Inflammatory macrophage treated with lipopolysaccharide for 1 hour (primary cell): Measurements from ENCODE around the gene SALL3.

Experiments
- DNase-seq, 2 donors: peaks; one replicate each; pipeline ENCODE4 v3.0.0-alpha.2; 2020 to 2022

The SALL3 gene

DNA sequence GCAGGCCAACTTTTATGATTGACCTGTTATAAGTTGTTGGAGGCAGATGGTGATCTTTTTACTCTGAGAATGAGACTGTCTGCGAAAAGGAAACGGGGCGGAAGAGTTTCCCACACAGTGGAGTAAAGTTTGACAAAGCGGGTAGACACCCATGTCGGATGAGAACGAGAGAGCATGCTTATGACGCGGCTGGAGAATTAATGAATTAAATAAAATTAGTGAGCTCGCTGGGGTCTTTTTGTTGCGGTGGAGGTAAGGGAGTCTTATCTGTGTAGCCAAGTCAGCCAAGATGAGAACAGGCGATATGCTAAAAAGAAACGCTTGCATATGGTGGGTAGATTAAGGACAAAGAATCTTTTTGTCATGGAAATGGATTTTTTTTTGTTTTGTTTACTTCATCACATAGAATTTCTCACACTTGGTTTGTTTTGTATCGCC is 1.8 kb downstream of the SALL3 start:
- DNase-seq, result no peak

DNA sequence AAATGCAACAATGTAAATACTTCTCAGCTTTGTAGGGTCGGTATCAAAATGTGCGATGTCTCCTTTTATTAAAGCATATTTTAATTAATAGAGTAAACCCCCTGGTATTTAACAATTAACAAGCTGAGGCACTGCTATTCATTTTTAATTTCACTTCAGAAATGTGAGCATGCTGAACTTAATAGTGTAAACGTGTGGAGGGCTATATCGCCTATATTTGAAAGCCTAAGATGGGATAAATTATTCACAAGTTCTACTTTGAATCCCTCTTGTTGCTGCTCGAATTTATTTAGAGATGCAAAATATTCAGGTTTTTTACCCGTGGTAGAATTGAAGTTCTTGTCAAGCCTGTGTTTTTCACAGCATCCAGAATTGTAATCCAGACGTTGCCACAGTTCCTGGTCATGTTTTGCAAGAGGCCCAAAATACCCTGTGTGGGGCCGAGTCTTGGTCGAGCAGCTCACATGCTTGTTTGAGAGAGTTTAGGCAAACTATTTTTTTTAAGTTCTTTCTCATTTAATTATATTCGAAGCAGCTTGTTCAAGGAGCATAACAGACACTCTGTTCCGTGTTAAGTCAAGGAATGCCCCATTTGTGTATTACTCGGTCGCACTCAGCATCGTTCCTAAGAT is 2.5 kb downstream of the SALL3 start:
- no peak for DNase-seq

DNA sequence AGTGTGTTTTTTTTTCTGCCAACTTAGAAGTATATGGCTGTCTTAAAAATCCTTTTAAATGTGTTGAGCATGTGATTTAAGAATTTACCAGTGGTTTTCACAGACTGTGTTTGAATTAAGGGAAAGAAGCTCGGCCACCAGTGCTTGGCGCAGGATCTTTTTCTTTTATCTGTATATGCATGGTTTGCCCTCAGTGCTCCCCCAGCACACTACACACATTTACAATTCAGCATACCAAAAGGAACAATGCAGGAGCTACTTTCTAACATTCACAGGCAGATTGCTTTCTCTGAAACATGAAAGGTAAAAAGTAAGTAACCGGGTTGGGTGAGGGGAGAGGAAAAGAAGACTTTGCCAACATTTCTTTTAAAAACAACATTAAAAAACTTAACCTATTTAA is 3.9 kb downstream of the SALL3 start:
- no peak for DNase-seq

DNA sequence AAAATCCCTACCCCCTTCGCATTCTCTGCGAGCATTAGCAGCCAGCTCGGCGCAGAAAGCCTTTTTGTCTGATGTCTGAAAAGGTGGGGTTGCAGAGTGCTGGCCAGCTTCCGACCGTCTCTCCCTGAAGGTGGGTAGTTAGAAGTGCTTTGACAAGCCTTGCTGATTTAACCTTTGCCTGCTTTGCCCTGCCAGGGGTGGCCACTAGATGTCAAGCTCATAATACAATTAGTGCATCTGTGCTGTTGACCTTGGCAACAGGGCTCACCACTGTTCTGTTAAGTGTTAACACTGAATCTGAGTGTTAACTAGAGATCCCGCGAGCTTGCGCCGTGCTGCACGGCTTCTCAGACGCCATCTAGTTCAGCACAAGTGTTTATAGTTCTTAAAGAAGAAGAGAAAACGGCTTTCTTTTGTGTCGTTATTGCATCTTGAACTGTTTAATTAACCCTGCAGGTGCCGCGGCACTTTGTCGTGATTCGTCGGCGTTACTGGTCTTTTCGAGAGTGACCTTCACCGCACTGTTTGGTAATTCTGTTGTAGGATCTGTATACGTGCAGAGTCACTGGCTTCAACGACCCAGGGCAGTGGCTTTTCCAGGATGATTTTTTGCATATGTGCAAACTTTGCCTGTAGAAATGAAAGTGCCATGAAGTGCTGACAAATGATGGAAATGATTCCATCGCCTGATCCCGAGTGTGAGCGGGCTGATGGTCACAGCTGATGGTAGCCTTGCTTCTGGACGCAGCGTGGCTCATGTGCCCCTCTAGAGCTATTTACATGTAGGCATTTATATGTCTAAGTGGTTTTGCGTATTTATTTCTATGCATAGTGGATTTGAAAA is 5.5 kb downstream of the SALL3 start:
- peak; percentile 36 to 37 for DNase-seq

DNA sequence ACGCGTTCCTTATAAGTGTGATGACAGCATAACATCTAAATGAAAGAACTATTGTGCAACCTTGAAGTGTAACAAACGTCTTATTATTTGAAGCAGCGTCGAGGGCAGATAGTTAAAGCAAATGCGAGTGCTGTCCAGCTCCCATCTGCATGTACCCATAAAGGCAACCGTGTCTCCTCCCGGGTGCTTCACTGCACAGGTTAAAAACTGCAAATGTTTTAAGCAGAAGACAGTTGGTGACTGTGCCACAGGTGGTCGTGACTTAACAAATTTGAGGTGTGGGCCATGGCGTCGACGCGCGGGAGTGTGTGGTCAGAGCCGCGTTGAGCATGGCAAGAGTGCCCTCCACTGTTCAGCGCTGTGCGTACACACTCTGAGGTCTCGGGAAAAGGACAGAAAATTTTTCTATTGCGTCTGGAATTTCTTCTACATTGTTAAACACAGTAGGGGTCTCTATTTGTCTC is 6.4 kb downstream of the SALL3 start:
- DNase-seq, result peak in 1 of 2 donors; percentile 8

DNA sequence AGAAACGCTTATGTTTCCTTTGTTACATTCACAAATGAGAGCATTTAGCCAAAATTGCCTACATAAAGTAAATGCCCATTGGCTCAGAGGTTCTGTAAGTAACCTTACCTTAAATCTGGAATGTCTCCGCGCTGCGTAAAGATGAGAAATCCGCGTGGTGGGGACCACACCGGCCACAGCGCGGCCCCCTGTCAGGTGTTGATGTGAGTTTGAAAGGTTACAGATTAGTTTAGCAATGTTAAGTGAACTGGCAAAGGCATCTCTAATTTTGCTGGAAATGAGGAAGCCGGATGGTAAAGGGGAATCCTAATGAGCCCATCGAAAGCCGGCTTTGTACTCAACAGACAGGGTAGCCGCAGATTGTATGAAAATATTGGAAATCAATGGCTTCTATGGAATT is 11.8 kb downstream of the SALL3 start:
- DNase-seq, result no peak

DNA sequence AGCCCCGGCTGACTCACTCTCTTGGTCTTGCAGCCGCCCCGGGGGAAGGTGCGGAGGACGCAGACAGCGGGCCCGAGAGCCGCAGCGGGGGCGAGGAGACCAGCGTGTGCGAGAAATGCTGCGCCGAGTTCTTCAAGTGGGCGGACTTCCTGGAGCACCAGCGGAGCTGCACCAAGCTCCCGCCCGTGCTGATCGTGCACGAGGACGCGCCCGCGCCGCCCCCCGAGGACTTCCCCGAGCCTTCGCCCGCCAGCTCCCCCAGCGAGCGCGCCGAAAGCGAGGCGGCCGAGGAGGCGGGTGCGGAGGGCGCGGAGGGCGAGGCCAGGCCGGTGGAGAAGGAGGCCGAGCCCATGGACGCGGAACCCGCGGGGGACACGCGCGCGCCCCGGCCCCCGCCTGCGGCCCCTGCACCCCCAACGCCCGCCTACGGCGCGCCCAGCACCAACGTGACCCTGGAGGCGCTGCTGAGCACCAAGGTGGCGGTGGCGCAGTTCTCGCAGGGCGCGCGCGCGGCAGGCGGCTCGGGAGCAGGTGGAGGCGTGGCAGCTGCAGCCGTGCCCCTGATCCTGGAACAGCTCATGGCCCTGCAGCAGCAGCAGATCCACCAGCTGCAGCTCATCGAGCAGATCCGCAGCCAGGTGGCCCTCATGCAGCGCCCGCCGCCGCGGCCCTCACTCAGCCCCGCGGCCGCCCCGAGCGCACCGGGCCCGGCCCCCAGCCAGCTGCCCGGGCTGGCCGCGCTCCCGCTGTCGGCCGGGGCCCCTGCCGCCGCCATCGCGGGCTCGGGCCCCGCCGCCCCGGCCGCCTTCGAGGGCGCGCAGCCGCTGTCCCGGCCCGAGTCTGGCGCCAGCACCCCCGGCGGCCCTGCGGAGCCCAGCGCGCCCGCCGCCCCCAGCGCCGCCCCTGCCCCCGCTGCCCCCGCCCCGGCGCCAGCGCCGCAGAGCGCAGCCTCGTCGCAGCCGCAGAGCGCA is 12.7 kb downstream of the SALL3 start:
- no peak for DNase-seq

DNA sequence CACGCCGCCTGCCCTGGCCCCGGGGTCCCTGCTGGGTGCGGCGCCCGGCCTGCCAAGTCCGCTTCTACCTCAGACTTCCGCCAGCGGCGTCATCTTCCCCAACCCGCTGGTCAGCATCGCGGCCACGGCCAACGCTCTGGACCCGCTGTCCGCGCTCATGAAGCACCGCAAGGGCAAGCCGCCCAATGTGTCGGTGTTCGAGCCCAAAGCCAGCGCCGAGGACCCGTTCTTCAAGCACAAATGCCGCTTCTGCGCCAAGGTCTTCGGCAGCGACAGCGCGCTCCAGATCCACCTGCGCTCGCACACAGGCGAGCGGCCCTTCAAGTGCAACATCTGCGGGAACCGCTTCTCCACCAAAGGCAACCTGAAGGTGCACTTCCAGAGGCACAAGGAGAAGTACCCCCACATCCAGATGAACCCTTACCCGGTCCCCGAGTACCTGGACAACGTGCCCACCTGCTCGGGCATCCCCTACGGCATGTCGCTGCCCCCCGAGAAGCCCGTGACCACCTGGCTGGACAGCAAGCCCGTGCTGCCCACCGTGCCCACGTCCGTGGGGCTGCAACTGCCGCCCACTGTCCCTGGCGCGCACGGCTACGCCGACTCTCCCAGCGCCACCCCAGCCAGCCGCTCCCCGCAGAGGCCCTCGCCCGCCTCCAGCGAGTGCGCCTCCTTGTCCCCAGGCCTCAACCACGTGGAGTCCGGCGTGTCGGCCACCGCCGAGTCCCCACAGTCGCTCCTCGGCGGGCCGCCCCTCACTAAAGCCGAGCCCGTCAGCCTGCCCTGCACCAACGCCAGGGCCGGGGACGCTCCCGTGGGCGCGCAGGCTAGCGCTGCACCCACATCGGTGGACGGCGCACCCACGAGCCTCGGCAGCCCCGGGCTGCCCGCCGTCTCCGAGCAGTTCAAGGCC is 13.7 kb downstream of the SALL3 start:
- no peak for DNase-seq

DNA sequence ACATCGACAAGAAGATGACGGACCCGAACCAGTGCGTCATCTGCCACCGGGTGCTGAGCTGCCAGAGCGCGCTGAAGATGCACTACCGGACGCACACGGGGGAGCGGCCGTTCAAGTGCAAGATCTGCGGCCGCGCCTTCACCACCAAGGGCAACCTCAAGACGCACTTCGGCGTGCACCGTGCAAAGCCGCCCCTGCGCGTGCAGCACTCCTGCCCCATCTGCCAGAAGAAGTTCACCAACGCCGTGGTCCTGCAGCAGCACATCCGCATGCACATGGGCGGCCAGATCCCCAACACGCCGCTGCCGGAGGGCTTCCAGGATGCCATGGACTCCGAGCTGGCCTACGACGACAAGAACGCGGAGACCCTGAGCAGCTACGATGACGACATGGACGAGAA is 14.4 kb downstream of the SALL3 start:
- no peak for DNase-seq

DNA sequence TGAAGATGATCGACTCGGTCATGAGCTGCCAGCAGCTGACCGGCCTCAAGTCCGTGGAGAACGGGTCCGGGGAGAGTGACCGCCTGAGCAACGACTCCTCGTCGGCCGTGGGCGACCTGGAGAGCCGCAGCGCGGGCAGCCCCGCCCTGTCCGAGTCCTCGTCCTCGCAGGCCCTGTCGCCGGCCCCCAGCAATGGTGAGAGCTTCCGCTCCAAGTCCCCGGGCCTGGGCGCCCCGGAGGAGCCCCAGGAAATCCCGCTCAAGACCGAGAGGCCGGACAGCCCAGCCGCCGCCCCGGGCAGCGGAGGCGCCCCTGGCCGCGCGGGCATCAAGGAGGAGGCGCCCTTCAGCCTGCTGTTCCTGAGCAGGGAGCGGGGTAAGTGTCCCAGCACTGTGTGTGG is 14.9 kb downstream of the SALL3 start:
- no peak for DNase-seq

DNA sequence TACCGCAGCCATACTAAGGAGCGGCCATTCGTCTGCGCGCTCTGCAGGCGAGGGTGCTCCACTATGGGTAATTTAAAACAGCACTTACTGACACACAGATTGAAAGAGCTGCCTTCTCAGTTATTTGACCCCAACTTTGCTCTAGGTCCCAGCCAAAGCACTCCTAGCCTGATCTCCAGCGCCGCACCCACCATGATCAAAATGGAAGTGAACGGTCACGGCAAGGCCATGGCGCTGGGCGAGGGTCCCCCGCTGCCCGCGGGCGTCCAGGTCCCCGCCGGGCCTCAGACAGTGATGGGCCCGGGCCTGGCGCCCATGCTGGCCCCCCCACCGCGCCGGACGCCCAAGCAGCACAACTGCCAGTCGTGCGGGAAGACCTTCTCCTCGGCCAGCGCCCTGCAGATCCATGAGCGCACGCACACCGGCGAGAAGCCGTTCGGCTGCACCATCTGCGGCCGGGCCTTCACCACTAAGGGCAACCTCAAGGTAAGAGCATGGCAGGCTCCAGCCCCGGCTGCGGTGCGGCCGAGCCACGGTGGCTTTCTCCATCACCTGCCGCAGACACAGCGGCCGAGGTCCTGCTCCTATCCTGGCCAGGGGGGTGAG is 15.5 kb downstream of the SALL3 start:
- no peak for DNase-seq

DNA sequence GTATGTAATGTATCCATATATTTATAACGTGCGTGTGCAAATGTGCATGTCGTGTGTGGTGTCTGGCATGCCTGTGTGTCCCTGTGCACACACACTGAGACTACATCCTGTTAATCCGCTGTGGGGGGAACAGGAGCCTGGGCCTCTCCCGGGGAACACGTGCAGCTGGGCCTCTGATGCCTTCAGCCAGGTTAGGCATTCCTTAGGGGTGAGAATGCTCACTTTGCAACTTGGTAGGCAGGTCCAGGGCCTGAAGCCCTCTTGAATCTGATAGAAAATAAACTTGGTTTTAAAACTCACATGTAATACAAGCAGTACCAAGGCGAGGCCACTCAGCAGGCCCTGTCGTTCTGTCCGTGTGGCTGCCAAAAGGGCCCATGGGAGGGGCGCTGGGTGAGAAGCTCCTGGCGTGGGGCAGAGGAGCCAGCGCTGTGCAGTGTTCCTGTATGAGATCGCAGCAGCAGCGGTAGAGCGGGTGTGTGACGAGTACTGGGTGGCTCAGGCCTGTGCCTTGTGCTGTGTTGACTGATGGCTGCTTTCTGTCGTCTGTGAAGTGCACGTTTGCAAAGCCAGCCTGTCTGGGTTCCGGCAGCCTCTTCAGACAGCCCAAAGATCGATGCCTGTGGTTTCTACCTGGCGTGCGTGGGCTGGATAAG is 16.2 kb downstream of the SALL3 start:
- DNase-seq, result no peak

DNA sequence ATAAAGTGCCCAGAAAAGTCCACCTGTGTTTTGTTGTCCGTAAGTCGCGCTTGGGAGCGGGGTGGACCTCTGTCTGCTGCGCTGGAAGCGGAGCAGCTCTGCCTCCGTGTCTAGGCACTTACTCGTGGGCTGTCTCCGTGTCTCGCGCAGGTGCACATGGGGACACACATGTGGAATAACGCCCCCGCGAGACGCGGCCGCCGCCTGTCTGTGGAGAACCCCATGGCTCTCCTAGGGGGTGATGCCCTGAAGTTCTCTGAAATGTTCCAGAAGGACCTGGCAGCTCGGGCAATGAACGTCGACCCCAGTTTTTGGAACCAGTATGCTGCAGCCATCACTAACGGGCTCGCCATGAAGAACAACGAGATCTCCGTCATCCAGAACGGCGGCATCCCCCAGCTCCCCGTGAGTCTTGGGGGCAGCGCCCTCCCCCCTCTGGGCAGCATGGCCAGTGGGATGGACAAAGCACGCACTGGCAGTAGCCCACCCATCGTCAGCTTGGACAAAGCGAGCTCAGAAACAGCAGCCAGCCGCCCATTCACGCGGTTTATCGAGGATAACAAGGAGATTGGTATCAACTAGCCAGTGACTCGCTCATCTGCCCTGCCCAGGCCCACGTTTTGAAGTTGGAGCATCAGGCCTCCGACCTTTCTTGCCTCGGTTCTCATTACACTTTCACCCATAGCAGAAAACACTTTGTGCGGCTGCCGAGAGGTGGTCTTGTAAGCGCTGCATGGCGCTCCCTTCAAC is 17.3 kb downstream of the SALL3 start:
- DNase-seq, result no peak

DNA sequence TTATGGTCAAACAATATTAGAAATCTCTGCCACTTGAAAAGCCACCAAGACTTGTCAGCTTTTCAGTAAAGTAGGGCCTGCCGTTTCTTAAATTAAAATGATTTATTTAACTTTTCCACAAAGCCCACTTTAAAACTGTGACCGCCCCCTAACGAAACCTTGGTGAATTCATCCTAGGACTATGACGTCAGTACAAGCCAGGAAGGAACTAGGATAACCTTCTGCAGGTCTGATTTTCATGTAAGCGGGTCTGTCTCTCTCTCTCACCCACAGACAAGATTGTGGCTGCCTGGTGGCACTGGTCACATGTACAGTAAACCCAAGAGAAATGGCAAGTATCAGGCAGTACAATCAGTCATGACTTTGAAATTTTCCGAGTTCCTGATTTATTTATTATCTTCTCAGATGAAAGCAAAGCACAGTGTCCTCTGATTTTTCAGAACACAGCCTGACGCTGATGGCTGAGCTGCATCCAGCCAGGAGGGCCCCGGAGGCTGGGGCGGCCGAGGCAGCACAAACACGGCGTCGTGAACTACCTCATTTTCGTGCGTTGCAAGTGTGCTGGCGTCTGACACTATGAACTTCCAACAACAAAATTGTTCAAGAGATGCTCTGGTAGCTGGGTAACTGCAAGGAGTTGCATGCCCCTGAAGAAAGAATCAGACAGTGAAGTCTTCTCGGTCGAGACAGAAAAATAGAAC is 18.9 kb downstream of the SALL3 start:
- DNase-seq, result no peak

DNA sequence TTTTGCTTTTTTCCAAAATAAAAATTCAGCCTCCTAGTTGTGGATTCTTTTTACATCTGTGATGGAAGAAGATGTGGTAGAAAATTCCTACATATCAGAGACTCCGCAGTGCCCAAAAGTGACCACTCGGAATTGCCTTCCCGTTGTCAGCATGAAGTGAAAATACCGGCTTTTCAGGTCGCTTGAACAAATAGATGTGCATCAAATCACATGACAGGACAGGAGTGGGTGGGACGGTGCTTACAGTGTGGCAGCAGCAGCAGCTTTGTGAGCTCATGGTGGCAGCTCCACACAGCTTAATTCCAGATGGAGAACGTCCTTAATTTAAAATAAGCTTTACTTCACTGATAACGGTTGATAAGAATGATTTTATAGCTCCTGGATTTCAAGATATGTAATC is 20.3 kb downstream of the SALL3 start:
- DNase-seq, result no peak

DNA sequence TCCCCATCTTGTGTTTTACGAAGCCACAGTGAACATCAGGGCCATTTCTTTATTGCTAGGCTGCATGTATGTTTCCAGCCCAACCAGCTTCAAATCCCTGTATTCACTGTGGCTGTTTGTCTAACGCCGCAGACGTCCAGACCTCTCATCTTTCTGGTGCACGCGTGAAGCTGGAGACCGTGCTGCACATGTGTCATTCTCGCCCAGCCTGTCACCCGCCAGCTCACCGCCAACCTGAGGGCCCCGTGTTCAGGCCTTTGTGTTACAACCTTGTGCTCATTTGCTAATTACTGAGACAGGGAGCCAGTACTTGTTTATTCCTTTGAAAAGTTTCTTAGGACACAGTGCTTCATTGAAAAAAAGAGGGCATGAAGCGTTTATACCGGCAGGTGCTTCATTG is 21.4 kb downstream of the SALL3 start:
- no peak for DNase-seq

DNA sequence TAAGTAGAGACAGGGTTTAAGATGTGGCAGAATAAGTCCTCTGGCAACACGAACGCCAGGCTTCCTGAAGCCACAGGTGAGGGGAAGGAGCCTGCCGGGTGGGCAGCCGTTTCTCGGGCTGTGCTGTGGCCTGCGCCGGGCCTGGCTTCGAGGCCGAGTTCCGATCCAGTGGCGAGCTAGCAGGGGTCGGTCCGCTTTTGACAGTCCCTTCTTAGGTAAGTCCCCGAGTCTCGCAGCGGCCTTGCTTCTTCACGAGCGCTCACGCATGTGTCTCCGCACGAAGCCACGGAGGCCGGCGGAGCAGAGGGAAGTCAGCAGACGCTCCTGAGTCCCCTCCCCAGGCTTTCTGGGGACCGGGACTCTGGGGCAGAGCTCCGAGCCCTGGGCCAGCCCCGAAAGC is 26.0 kb downstream of the SALL3 start:
- no peak for DNase-seq

DNA sequence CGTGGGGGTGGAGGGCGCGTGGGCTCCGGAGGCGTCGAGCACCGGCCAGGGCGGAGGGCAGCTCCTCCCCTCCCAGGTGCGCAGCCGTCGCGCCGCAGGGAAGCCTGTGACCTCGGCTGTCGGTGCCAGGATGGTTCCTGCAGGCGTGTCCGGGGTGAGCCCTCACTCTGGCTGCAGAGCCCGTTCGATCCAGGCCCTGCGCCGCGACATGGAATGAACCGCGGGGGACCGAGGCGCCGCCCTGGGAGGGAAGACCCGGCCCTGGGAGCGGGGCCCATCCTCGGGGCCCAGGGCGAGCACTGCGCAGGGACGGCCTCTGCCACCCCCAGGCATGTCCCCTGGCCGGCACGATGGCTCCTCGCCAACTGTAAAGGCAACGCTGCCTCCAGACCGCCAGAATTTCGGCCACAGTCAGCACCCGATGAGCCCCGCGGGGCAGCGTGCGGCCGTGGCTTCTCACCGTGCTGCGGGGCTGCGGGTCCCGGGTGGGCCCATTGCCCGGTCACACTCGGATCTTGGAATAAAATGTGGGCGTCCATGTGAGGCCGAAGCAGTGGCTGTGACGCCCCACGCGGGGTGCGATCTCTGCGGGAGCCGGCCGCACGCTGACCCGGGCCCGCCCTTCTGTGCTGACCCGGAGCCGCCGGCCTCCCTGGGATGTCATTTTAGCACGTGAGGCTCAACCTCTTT is 26.6 kb downstream of the SALL3 start:
- no peak for DNase-seq

DNA sequence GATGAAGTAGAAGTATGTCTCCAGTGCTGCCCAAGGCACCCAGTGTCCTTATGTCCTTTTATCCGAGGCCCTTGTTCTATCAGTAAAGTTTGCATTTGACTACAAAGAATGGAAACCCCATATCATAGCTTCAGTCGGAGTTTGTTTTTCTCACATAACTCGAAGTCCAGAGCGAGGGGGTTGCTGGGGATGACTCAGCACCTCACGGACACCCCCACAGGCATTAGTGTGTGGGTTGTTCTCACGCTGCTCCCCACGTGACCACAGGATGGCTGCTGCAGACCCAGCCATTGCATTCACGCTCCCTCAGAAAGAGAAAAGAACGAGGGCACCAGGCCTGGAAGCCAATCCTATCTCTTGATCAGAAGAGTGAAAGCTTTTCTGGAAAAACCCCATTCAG is 27.8 kb downstream of the SALL3 start:
- DNase-seq, result no peak
